Ramos (cell line): ENCODE results near the gene ZNF354C.

ENCODE experiments used
- in situ Hi-C: fragments of 300-500 bp; cut with MboI; formaldehyde crosslinking; loops from one replicate; pipeline ENCODE4 v1.14.3; 2022; ENCODE audit warnings: low sequenced_read_pairs; ENCODE audit not compliant: unreplicated experiment

Gene ZNF354C

DNA sequence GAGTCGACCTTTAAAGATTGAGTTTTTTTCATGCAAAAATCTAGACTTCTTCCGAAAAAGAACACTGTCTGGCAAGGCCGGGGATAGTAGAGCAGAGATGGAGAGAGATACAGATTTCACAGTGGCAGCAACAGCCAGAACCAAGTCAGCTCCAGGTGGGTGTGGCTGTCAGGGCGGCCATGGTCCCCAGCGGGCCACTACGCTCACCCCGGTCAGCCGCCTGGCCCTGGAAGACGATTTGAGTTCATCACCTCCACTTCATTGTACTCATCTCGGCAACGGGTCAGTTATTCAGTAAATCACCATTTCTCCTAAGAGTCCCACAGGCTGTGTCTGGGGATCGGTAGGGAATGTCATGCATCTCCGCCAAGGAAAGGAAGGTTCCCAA, 53.0 kb downstream of the ZNF354C start:
- in situ Hi-C loops, result no loop called here

DNA sequence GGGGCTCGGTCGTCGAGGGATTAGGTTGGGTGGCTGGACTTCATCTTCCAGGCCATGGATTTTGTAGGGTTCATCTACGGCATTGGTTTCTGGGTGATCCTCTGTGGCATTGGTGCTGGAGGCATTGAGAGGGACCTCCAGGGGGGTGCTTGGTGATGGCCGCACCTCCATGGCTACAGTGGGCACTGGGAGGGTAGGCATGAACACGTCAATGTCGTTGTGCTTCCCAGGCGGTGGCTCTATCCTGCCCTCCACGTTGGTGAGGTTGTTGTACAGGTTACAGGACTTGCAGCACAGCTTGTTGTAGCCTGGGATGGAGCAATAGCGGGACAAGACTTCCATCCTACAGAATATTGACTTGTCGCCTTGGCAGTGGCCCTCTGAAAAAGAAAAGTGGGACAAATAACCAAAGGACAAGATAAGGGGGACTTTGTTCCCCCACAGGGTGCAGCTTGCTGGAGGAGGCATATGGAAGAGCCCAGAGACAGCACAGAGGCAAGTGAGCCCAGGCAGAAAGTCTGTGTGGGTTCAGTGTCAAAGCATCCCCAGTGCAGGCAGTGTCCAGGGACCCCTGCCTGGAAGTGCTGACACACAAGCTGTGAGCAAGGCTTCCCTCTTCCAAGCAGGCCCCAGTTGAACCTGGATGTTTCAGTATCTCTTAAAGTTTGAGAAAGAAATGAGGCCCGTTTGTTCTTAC, 53.9 kb downstream of the ZNF354C start:
- in situ Hi-C loops, result no loop called here

DNA sequence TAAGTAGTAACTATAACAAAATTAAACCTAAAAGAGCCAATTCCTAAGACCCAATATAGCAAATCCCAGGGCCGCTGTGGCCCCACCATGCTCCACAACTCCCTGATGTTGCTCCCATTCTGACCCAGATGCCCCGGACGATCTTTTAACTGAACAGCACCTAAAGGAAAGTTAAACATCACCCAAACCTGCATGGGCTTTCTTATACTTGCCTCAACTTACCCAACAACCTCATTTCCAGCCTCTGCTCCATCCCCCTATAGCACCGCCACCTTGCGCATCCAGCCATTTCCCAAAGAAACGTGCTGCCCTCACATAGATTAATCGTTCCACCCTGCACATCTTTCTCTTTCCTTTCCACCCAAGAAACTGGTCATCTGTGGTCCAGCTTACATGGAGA, 54.6 kb downstream of the ZNF354C start:
- in situ Hi-C loops, result no loop called here

DNA sequence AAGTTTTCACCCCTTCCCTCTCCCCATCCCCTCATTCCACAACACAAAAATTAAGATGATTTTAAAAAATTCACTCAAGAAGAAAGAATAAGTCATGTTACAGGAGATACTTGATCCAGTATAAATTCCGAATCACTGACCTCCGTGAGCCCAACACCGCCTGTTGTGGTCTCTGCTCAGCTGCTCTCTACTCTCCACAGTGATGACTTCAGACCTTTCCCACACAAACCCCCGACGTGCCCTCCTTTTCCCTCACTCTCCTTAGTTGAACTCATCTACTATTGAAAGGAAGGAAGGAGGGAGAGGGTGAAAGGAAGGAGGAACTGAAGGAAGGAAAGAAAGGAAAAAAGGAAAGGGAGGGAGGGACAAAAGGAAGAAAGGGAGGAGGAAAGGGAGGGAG, 55.1 kb downstream of the ZNF354C start:
- in situ Hi-C loops, result no loop called here

DNA sequence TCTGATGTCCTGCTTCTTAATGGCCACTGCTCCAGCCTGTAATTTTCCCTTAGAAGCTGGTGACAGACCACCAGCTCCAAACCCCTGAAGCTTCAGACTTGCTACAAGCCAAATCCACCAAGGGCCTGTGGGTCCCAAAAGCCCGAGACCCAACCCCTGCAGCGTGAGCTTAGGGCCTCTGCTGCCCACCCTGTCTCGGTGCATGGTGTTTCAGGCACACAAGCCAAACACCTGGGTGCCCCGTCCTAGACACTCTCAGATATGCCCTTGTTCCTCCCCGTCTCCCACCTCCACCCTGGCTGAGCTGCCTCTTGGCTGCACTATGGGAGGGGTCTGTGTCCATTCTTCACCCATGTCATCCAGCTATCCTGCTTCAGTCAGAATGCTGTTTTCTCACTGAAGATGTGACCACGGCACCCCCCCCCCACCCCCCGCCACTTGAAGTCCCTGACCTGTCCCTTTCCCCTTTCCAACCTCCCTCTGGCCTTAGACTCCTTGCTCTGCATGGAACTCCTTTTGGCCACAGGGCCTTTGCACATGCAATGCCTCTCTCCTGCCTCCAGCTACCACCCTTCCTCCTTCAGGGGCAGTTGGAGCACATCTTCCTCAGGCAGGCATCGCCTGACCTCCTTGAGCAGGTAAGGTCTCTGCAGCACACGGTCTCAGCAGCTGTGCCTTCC, 55.8 kb downstream of the ZNF354C start:
- in situ Hi-C loops, result no loop called here

DNA sequence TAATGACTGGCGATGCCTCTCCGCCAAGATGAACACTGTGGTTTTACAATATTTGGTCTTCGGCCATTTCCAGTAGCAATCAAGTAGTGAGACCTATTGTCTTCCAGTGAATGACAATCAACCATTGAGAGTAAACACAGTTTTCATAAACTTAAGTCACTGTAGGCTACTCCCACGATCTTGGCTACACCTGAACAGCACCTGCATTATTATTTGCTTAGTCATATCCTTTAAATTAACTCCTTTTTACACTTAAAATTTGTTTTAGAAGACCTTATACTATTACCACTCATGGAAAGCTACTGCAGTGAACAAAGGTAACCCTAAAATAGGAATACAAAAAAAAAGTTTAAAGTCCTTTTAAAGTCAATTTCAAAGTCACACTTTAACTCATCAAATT, 58.2 kb downstream of the ZNF354C start:
- in situ Hi-C loops, result no loop called here

DNA sequence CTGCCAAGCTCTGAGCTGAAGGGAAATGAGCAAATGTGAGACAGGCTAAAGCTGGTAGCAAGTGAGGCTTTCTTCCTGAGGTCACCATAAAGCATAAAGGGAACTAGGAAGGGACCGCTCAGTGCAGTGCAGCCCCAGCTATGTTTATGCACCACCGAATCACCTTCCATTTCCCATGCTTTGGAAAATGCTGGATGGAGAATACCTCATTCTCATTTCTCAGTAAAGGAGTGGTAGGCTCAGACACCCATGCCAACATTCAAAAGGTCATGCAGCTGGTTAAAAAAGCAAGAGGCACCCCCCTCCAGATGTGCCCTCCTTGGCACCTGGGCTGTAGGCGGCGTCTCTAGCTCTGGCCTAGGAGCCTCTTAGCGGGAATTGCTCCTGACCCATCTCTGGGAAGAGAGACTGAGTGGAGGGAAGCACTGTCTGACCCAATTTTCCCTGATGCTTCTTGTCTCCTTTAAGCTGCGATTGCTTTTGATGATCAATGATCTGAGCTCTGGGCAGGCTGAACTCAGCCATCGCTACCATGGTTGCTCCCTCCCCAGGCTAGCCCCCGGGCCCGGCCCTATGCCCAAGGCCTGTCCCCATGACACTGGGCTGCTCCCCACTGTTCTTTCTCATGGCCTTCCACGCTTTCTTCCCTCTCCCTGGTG, 58.7 kb downstream of the ZNF354C start:
- in situ Hi-C loops, result no loop called here

DNA sequence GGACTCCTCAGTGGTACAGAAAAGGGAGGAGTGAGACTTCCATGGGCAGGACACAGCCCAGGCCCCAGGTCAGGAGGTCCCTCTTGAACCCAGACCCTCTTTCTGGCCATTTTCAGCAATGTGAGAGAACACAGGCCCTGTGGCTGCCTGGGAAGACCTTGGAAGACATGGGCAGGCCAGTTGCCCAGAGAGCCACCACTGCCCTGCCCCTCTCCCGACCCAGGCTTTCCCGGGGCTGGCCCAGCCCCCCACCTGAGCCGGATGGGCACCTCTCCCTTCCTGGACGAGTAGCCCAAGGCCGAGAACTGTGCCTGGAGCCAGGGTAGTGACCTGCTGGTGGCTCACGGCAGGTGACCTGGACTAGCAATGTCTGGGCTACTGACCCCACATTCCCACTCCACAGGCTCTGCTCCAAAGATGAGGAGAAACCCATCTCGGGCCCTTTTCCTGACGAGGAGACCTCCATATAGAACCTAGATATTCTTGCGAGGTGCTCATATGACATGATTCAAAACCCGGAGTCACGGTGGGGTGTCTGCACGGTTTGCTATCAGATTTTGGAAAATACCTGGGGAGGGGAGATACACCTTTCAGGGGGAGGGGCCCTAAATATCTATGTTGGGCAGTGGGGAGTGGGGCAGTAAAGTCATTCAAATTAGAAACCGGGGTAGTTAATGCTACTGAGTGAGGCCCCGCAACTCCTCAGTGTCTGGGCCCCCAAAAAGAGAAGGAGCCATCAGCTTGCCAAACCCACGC, 59.4 kb downstream of the ZNF354C start:
- in situ Hi-C loops, result no loop called here

DNA sequence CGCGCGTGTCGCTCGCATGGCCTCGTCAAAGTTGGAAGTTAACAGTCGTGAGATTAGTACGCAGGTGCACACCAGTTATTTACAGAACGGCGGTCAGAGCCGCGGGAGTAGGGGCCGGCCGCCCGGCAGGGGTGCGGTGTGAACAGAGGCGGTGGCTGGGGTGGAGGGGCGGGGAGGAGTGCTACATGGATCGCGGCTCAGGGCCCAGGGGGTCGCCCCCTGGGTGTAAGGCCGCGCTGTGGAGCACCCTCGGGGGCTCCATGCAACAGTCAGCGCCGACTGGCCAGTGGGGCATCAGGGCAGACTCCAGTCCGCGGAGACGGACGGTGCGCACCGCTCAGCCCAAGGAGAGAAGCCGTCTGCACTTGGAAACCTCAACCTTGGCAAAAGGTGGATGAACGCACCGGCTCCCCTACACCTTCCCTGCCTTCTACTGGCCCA, 60.3 kb downstream of the ZNF354C start:
- in situ Hi-C loops, result no loop called here

DNA sequence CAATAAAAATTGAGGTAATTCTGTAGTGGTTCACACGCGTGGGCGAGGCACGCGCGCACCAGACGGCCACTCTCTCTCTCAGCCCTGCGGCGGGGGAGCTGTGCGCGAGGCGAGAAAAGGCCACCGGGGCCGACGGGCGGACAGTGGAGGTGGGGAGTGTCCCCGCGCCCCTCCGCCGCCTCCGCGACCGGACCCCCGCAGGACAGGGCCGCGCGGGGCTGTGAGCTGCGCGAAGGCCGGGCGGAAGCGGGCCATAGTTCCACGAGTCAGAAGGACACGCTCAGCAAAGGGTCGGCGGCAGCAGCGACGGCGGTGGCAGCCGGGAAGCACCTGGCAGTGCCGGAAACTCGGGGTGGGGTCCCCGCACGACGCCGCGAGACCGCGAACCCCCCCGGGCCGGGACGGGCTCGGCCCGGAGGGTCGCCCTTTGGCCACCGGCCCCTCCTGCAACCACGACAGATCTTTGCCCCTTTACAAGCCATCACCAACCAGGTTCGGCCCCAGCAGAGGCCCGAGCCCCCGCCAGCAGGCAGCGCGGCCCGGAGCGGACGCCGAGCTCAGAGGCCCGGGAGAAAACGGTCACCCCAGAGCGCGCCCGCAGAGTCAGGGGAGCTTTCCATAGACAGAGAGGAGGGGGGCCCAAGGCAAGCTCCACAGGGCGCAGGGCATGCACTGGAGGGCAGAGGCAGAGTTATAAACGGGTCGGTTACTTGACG, 60.9 kb downstream of the ZNF354C start:
- in situ Hi-C loops, result no loop called here

DNA sequence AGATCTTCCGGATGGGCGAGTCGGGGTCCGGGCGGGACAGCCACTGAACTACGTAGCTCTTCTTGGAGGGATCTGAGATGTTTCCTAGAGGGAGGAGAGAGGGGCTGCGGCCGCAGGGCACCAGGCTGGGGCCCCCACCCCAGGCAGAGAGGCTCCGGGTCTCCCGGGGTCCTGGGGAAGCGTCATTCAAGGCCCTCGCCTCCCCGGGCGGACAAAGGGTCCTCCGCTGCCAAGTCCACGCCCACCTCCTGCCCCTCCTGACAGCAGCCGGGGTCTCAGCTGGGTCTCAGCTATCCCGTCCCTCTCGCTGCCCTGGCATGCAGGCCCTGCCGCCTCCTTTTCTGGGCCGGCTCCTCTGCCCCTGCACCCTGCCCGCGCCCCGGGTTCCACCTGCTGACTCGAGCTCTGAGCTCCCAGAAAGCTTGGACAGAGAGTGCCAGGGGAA, 61.5 kb downstream of the ZNF354C start:
- in situ Hi-C loops, result no loop called here

DNA sequence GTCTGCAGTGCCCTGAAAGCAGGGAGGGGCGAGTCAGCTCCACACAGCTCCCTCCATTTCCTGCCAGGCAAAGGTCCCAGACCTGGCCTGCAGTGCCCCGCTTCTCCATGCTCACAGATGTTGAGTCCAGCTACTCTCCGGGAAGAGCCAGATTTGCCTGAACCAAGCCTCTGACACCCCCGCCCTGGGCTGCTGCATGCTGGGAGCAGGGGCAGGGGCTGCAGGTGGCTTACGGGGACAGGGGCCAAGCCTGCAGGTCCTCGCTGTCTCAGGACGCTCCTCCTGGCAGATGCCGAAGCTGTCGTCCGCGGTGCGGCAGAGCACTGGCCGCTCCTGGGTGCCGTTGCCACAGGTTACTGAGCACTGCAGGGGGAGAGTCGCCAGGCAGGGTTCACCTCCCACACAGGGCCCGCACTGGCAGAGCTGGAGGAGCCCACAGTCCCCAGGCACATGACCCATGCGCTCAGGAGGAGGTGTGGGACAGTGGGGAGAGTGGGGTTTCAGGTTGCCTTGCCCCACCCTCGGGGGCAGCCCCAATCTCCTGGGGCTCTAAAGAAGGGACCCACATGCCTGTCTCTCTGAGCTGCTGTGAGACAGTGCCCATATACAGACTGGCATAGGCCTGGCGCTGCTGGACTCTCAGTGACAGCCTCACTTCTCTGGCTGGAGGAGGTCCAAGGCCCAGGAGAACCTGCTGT, 62.4 kb downstream of the ZNF354C start:
- in situ Hi-C loops, result no loop called here

DNA sequence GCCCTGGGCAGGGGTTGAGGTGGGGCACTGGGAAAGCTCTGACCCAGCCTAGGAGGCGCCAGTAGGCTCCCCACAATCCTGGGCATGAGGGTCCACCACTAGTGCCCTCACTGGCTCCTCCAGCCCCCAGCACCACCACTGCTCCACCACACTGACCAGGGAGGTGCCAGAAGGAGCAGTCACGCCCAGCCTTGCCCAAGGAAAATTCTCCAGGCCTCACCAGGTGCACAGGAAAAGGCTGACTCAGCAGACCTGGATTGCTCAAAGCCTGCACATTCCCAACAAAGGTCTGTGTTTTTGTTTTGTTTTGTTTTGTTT, 62.9 kb downstream of the ZNF354C start:
- in situ Hi-C loops, result no loop called here

DNA sequence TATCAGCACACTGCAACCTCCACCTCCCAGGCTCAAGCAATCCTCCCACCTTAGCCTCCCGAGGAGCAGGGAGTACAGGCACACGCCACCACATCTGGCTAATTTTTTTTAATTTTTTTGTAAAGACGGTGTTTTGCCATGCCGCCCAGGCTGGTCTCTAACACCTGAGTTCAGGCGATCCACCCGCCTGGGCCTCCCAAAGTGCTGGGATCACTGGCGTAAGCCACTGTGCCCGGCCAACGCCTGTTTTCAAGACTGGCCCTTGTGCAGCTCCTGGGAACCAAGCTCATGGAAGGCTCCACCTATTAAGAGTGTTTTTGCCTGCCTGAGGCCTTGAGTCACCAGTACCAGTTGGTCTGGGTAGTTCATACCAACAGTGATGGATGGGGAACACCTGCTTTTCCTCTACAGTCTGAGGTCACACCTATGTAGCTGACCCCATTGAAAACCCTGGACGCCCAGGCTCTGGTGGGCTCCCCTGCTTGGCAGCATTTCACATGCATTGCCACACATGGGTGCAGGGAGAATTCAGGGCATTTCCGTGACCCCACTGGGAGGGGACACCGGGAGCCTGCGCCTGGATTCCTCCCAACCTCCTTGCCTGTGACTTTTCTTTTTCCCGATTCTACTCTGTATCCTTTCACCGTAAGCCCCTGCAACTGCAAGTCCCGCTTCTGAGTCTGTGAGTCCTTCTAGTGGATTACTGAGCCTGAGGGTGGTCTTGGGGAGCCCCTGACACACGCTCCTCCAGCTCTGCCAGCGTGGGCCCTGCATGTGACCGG, 63.5 kb downstream of the ZNF354C start:
- in situ Hi-C loops, result no loop called here

DNA sequence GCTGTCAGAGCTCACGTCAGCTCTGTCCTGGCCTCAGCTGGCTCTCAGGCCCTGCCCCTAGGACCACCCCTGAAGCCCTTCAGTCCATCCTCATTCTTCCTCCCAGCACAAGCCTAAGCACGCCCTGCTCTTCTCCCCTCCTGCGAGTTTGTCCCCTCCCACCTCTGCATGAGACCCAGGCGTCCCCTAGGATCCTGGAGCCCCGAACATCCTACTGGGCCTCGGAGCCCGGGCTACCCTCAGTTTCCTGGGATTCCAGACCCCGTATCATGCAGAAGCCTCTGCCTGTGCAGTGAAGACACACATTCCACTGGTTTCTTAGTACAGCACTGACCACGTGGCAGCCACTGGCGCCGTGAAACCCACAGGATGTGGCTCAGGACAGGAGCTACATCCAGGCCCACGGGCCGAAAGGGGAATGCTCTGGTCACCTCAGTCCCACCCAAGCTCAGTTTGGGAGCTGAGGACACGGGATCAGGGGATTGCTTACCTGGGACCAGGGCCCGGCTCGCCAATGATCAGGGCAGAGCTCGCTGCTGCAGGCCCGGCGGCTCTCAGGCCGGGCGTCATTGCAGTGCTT, 64.2 kb downstream of the ZNF354C start:
- in situ Hi-C loops, result no loop called here

DNA sequence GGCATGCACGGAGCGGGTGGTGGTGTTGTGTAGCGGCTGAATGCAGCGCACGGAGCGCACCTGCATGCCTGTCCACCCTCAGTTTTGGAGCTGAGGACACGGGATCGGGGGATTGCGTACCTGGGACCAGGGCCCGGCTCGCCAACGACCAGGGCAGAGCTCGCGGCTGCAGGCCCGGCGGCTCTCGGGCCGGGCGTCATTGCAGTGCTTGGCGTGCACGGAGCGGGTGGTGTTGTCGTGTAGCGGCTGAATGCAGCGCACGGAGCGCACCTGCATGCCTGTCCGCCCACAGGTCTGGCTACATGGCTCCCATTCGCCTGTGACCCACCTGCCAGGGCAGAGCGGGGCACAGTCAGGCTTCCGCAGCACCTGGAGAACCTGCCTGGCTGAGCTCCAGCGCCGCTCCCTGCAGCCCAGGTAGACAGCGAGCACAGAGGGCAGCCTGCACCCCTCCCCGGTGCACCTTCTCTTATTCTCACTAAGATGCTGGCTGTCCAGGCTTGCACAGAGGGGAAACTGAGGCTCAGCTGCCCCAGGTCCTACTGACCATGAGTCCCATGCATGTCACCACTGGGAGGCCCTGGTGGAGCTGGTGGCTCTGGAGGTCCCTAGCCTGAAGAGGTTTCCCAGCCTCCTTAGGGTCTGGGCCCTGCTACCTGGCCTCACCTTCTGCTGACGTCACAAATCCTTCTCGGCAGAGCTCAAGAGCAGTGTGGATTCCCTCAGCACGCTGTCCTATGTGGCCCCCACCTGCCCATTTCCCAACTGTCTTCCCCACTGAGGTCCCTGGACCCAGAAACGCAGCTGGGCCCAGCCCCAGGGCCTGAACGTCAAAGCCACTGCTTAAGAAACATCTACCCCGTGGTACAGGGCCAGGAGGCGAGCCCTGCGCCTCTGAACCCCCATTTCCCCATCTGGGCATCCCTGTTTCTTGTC, 64.9 kb downstream of the ZNF354C start:
- in situ Hi-C loops, result no loop called here

DNA sequence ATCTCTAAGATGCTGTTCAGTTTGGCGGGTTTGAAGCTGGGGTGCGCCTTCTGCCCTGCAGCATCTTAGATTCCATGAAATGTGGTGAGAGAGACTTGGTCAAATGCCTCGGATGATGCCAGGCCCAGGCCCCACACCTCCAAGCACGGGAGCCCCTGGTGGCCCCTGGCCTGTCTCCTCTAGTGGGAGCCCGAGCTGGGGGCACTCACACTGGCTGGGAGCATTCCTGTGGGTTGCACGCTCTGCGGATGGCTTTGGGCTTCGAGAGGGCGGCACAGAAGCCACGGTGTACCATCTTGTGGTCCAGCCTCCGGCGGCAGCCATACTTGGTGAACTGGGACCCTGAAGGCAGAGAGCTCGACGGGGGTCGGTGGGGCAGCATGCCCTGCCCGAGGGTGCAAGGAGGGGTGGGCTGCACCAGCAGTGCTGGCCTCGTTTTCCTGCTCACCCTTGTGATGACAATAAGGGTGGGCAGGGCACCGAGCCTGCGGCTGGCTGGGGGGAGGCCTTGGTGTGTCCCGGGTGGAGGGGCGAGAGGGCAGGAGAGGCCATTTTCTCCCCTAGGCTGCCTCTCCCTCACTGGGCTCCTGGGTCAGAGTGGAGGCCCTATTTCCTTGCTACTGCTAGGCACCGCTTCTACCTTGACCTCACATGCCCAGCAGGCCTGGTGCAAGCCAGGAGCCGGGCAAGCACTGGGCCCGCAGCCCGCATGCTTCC, 65.8 kb downstream of the ZNF354C start:
- in situ Hi-C loops, result no loop called here
